B cell (primary cell): ENCODE results near the gene C1orf174. TPM values are rescaled to one million over a fixed set of nuclear protein-coding genes. Genes with fewer than 3 reads are reported as not detected.

ENCODE experiments used
- ATAC-seq: fragments of 200-7000 bp; cut with Tn5 transposase; one replicate; pipeline ENCODE4 v1.10.0; 2021; ENCODE audit warnings: low read depth, mild to moderate bottlenecking, moderate number of reproducible peaks, moderate library complexity
- CTCF ChIA-PET: fragments of 350-600 bp; sonication (Branson Sonifier 250); formaldehyde crosslinking; loops from one replicate; lab custom pipeline; 2021; ENCODE audit warnings: antibody characterized with exemption, inconsistent platforms; lab: Charles Lee
- POLR2A ChIA-PET: fragments of 350-600 bp; sonication (Branson Sonifier 250); formaldehyde crosslinking; loops from one replicate; lab custom pipeline; 2021; ENCODE audit warnings: antibody characterized with exemption; lab: Charles Lee
- DNase-seq: peaks from one replicate; pipeline ENCODE4 v3.0.0; 2013
- H2AFZ ChIP-seq: 2 replicates; pipeline ENCODE4 v1.6.1; 2012; ENCODE audit warnings: mild to moderate bottlenecking, low read depth, low read length; ENCODE audit not compliant: insufficient read depth, poor library complexity, severe bottlenecking
- H3K27ac ChIP-seq, 2 donors: 1 replicate in 1 of 2; 2 replicates in 1 of 2; pipeline ENCODE4 v1.5.1; 2012 to 2013; ENCODE audit warnings: low read length in 2 of 2, mild to moderate bottlenecking in 2 of 2, moderate library complexity in 1 of 2
- H3K27me3 ChIP-seq, 4 experiments: fragments of 200-600 bp in 1 of 4; sonication (generic) in 1 of 4; replicated peaks in 1 of 4; 1 replicate in 2 of 4; 2 replicates in 2 of 4; pipeline versions ENCODE4 v1.6.1 to v1.7.0; 2013 to 2016; ENCODE audit warnings: low read length in 3 of 4, mild to moderate bottlenecking in 2 of 4, mixed read lengths in 1 of 4, moderate library complexity in 1 of 4; ENCODE audit not compliant: insufficient read depth in 4 of 4, control insufficient read depth in 3 of 4; ENCODE audit errors: control extremely low read depth in 1 of 4
- H3K36me3 ChIP-seq, 2 experiments: replicated peaks in 1 of 2; 1 replicate in 1 of 2; 2 replicates in 1 of 2; pipeline versions ENCODE4 v1.6.1 to v1.7.1; 2013; ENCODE audit warnings: low read length in 1 of 2; ENCODE audit not compliant: insufficient read depth in 2 of 2, control insufficient read depth in 1 of 2; ENCODE audit errors: control extremely low read depth in 1 of 2, extremely low read depth in 1 of 2
- H3K4me1 ChIP-seq, 2 donors: fragments of 200-600 bp in 1 of 2; sonication (generic) in 1 of 2; 1 replicate in 1 of 2; 2 replicates in 1 of 2; pipeline versions ENCODE4 v1.5.1 to v1.6.1; 2013 to 2017; ENCODE audit warnings: low read length in 2 of 2; ENCODE audit not compliant: control insufficient read depth in 2 of 2, insufficient read depth in 2 of 2
- H3K4me2 ChIP-seq: replicated peaks from 2 replicates; pipeline ENCODE3; 2012; ENCODE audit warnings: mild to moderate bottlenecking, low read depth, low read length; ENCODE audit not compliant: poor library complexity, severe bottlenecking
- H3K4me3 ChIP-seq, 5 experiments: fragments of 200-600 bp in 1 of 5; sonication (generic) in 1 of 5; 1 replicate in 3 of 5; 2 replicates in 2 of 5; pipeline versions ENCODE4 v1.5.1 to v1.7.0; 2011 to 2016; ENCODE audit warnings: low read length in 4 of 5, mild to moderate bottlenecking in 4 of 5, low read depth in 2 of 5, control low read depth in 1 of 5, moderate library complexity in 1 of 5; ENCODE audit not compliant: insufficient read depth in 1 of 5; ENCODE audit errors: control extremely low read depth in 1 of 5, extremely low read depth in 1 of 5
- H3K79me2 ChIP-seq: fragments of 200-600 bp; sonication (generic); one replicate; pipeline ENCODE4 v1.6.0; 2016; ENCODE audit warnings: low read length; ENCODE audit not compliant: control insufficient read depth, insufficient read depth
- H3K9ac ChIP-seq: fragments of 200-600 bp; sonication (generic); 2 replicates; pipeline ENCODE4 v1.6.1; 2017; ENCODE audit warnings: mild to moderate bottlenecking, low read length, moderate library complexity
- H3K9me3 ChIP-seq, 3 donors: one replicate each; pipeline versions ENCODE4 v1.6.1 to v1.7.1; 2013; ENCODE audit warnings: low read length in 2 of 3; ENCODE audit not compliant: control insufficient read depth in 2 of 3, insufficient read depth in 1 of 3; ENCODE audit errors: control extremely low read depth in 1 of 3
- H4K20me1 ChIP-seq: 2 replicates; pipeline ENCODE4 v1.6.0; 2012; ENCODE audit warnings: mild to moderate bottlenecking, low read length; ENCODE audit not compliant: insufficient read depth, control insufficient read depth, poor library complexity, severe bottlenecking
- H3K27ac Mint-ChIP-seq: one replicate; pipeline ENCODE4 v1.8.0; 2021; ENCODE audit warnings: mixed read lengths
- H3K27me3 Mint-ChIP-seq: one replicate; pipeline ENCODE4 v1.8.0; 2021; ENCODE audit warnings: mixed read lengths
- H3K4me1 Mint-ChIP-seq: one replicate; pipeline ENCODE4 v1.8.0; 2021; ENCODE audit warnings: mixed read lengths
- H3K4me3 Mint-ChIP-seq: one replicate; pipeline ENCODE4 v1.8.0; 2021; ENCODE audit warnings: mixed read lengths
- H3K9me3 Mint-ChIP-seq: one replicate; pipeline ENCODE4 v1.8.0; 2022; ENCODE audit warnings: mixed read lengths; ENCODE audit not compliant: insufficient read depth
- EZH2 ChIP-seq: IDR thresholded peaks from 2 replicates; pipeline ENCODE4 v1.6.1; 2012; ENCODE audit warnings: borderline replicate concordance, low read depth, mild to moderate bottlenecking, moderate library complexity, low read length; ENCODE audit not compliant: insufficient read depth, poor library complexity, severe bottlenecking
- WGBS: methylation state at CpG from one replicate; pipeline ENCODE4 v1.1.5; 2013; ENCODE audit warnings: missing lambda C conversion rate; ENCODE audit not compliant: insufficient coverage; 5-methylcytosine and 5-hydroxymethylcytosine counted together
- intact Hi-C: fragments of 100-400 bp; cut with micrococcal nuclease; formaldehyde crosslinking; loops from one replicate; pipeline ENCODE4 v1.10.0; 2022
- polyA plus RNA-seq: library from polyadenylated mRNA; depleted of rRNA; stranded (reverse); fragments of >200 nt; gene quantifications from 2 replicates; pipeline ENCODE4 v1.2.3, GENCODE V29; 2012
- total RNA-seq, 2 donors: library from RNA; stranded (reverse); fragments of 120-200 nt in 1 of 2; gene quantifications; 1 replicate in 1 of 2; 2 replicates in 1 of 2; pipeline versions ENCODE4 v1.2.3 to v1.2.4, GENCODE V29; 2013 to 2022
- TF ChIP-seq, protein P1 (sequence below): fragments of 200-600 bp; IDR thresholded peaks from one replicate; pipeline ENCODE4 v1.8.0; 2022; ENCODE audit warnings: antibody characterized with exemption, mild to moderate bottlenecking

C1orf174 gene
- total and polyA plus RNA-seq, 2 donors (not counting 1 experiment from before 2014, with no cell fraction given), result 33.2 to 49.8 TPM

DNA sequence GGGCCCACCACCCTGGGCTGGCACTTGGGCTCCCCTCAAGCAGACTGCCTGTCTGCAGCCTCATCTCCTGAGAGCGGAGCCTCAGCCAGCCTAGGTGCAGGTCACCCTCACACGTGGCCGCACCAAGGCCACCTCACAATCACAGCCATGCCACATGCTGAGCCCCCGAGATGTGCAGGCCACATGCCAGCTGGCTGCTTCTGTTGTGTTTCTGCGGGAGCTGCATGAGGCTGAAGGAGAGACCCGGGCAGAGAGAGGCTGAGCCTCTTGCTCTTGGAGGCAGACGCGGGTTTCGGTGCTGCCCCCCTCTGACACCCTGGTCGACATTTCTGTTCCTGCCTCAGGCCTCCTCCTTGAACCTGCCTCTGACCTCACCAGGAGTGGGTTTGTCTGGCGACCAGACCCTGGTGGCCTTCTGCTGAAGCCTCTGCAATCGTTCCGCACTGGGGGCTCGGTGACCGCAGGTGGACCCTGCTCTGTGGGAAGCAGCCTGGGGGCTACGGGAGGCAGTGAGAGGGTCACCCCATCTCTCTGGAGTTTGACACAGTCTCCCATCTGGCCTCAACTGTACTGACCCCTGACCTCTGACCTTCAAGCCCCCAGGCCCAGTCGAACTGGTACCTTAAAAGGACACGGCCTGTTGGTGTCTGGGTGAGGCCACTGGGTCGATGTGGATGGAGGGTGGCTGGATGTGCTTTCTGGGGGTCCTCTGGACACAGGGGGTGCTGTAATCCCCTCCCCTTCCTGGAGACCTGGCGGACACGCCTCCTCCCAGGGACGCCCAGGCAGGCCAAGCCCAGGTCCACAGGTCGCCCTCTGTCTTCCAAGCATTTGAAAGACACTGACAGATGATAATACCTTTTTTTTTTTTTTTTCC is 13.0 kb upstream of the C1orf174 start:
- TF ChIP-seq, protein P1, sequence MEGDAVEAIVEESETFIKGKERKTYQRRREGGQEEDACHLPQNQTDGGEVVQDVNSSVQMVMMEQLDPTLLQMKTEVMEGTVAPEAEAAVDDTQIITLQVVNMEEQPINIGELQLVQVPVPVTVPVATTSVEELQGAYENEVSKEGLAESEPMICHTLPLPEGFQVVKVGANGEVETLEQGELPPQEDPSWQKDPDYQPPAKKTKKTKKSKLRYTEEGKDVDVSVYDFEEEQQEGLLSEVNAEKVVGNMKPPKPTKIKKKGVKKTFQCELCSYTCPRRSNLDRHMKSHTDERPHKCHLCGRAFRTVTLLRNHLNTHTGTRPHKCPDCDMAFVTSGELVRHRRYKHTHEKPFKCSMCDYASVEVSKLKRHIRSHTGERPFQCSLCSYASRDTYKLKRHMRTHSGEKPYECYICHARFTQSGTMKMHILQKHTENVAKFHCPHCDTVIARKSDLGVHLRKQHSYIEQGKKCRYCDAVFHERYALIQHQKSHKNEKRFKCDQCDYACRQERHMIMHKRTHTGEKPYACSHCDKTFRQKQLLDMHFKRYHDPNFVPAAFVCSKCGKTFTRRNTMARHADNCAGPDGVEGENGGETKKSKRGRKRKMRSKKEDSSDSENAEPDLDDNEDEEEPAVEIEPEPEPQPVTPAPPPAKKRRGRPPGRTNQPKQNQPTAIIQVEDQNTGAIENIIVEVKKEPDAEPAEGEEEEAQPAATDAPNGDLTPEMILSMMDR, result no peak
- no peak for TF ChIP-seq EZH2
- intact Hi-C loops, result no loop called here
- Mint-ChIP-seq H3K27me3 (peaks cover 6% of the 10 kb centered on the region), H3K4me3 (no peak overlapping the region), H3K4me1 (peaks cover 25% of the 10 kb centered on the region), H3K9me3 (no peaks in the 10 kb centered on the region), H3K27ac (no peak overlapping the region)
- no peaks in the 10 kb centered on the region for H3K36me3 ChIP-seq
- no peak for ATAC-seq
- H3K4me2 ChIP-seq, result no peak overlapping the region
- POLR2A ChIA-PET, result no interaction called here
- CTCF ChIA-PET, result no interaction called here
- no peaks in the 10 kb centered on the region for H4K20me1 ChIP-seq
- H3K4me3 ChIP-seq, result no peak overlapping the region
- H3K79me2 ChIP-seq, result no peaks in the 10 kb centered on the region
- 96% methylated on average over 20 of the region's 23 CpGs for WGBS
- H3K27me3 ChIP-seq, result peaks cover 0 to 15% (median 0%) of the 10 kb centered on the region in 4 experiments
- no peak for DNase-seq
- H3K9me3 ChIP-seq, result no peaks in the 10 kb centered on the region
- H3K4me1 ChIP-seq, result peaks cover 4 to 23% of the 10 kb centered on the region in 2 donors
- H3K27ac ChIP-seq, result no peak overlapping the region
- no peak overlapping the region for H2AFZ ChIP-seq
- H3K9ac ChIP-seq, result no peak overlapping the region
